Measurements from ENCODE around the gene MAIP1.

MAIP1 gene

DNA sequence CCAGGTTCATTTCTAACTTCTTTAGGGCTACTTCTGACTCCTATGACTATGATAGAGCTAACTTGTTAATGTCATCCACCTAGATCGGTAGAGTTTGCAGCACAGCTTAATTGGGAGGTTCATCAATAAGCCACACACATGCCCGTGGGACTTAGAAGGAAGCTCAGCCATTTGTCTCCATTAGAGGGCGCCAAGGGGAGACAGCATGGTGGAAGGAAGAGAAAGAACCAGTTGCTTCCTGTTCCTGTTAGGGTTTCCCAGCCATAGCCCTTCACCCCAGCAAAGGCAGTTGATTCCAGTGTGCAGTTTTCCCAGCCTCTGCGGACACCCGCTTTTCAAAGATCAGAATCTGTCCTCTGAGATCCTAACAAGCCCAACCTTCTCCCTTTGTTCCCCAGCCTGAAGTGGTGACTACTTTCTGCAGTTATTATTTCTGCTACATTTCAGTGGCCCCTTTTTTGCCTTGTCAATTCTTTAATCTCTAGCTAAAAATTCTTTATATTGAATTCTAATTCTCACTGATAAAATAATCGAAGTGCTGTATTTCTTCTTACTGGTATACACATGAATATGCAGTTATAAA lies 30.3 kb downstream of the MAIP1 start:
- Mint-ChIP-seq H3K4me3 (no peak overlapping the region), H3K27me3 (peaks cover 0 to 5% of the 10 kb centered on the region in 2 donors), H3K9me3 (no peaks in the 10 kb centered on the region), H3K4me1 (ENCODE audit: low read depth in 2 of 2) (peaks cover 0 to 5% of the 10 kb centered on the region in 2 donors), H3K36me3 (ENCODE audit: insufficient read depth) (no peaks in the 10 kb centered on the region), H3K27ac (no peak overlapping the region)
- DNase-seq (peak; percentile 27 to 50 (median 40)), ATAC-seq (replicated peaks) (peak; percentile 75)

DNA sequence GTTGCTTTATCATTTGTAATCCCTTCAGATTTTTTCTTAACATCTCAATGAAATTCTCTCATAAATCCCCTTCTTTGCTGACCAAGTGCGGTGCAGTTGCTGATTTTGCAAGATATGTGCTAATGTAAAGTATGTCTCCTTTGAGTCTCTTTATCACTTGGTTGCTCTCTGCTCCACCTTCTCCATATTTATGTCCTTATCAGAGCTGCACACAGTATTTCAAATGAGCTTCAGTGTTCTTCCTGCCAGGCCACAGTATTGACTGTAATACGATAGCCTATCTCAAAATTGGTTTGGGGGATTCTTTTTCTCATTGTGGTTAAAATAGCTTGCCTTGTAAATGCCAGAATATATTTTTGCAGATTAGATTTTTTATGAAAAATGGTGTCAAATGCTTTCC lies 32.2 kb downstream of the MAIP1 start:
- peaks cover 0 to 5% of the 10 kb centered on the region in 2 donors for H3K4me1 Mint-ChIP-seq (ENCODE audit: low read depth in 2 of 2)
- no peaks in the 10 kb centered on the region for H3K36me3 Mint-ChIP-seq (ENCODE audit: insufficient read depth)
- no peaks in the 10 kb centered on the region for H3K9me3 Mint-ChIP-seq
- no peak for ATAC-seq (replicated peaks)
- DNase-seq, result no peak
- no peak overlapping the region for H3K4me3 Mint-ChIP-seq
- peaks cover 4 to 5% of the 10 kb centered on the region in 2 donors for H3K27me3 Mint-ChIP-seq
- H3K27ac Mint-ChIP-seq, result no peak overlapping the region

DNA sequence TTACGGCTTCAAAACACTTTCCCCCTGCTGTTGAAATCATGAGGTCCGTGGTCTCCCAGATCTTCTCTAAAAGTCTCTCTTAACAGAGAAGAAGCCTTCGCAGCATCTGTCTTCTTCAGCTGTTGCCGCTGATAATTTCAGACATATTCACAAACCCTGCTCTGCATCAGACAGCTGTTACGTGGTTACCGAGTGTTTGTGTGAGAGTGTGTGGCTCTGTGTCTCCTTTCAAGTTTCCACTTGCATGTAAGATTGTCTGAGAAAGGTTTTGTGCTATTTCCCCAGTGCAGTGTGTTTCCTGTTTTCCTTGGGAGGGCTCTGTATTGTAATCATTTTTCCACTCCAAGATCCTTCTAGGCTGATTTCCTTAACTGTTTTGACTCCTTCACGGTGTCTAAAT lies 32.8 kb downstream of the MAIP1 start:
- DNase-seq (no peak), ATAC-seq (replicated peaks) (no peak)
- H3K27ac Mint-ChIP-seq, result no peak overlapping the region
- H3K4me3 Mint-ChIP-seq, result no peak overlapping the region
- no peaks in the 10 kb centered on the region for H3K36me3 Mint-ChIP-seq (ENCODE audit: insufficient read depth)
- H3K9me3 Mint-ChIP-seq, result no peaks in the 10 kb centered on the region
- H3K4me1 Mint-ChIP-seq (ENCODE audit: low read depth in 2 of 2), result peaks cover 0 to 5% of the 10 kb centered on the region in 2 donors
- H3K27me3 Mint-ChIP-seq, result peaks cover 5 to 10% of the 10 kb centered on the region in 2 donors

DNA sequence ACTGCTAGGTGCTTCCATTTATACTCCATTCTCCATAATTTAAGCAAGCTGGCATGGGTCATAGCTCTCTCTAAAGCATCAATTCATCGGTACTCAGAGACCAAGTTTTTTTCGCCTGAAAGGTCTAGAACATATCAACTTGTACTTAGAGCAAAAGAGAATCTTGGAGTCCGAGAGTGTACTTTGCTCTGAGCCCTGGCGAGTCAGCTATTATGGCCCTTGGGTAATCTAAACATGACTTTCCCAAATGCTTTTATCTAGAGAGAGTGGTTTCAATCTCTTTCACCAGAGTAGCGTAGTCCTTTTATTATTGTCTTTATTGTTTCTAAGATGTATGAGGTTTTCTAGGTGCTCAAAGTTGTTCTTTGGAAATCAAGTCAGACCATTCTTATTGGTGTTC lies 34.4 kb downstream of the MAIP1 start:
- ATAC-seq (replicated peaks) (no peak), DNase-seq (no peak)

DNA sequence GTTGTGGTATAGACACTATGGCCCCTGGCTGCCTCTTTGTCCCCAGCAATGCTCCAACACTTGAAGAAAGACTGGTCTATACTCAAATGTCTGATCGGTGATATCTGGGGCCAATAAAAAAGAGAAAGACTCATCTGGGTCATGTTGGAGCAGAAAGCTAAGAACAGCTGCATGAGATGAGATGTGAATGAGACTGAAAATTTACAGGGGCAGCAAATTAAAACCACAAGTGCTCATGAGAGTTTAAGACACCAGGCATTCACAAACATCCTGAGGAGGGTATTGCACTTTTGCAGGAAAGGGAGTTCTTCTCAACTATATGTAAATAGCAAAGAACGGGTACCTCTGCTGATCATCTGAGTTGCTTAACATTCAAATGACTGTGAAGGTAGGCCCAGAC lies 36.3 kb downstream of the MAIP1 start:
- H3K36me3 Mint-ChIP-seq (ENCODE audit: insufficient read depth), result no peaks in the 10 kb centered on the region
- H3K4me3 Mint-ChIP-seq, result no peak overlapping the region
- no peak for ATAC-seq (replicated peaks)
- H3K4me1 Mint-ChIP-seq (ENCODE audit: low read depth in 2 of 2), result no peaks in the 10 kb centered on the region
- no peaks in the 10 kb centered on the region for H3K9me3 Mint-ChIP-seq
- no peak overlapping the region for H3K27ac Mint-ChIP-seq
- DNase-seq, result no peak
- H3K27me3 Mint-ChIP-seq, result peaks cover 5 to 14% of the 10 kb centered on the region in 2 donors

More for the DNA sequence above, 34.4 kb downstream of the MAIP1 start:
- Mint-ChIP-seq H3K36me3 (ENCODE audit: insufficient read depth) (no peaks in the 10 kb centered on the region), H3K9me3 (no peaks in the 10 kb centered on the region), H3K27ac (no peak overlapping the region), H3K4me1 (ENCODE audit: low read depth in 2 of 2) (peaks cover 0 to 5% of the 10 kb centered on the region in 2 donors), H3K4me3 (no peak overlapping the region), H3K27me3 (peaks cover 5 to 14% of the 10 kb centered on the region in 2 donors)

DNA sequence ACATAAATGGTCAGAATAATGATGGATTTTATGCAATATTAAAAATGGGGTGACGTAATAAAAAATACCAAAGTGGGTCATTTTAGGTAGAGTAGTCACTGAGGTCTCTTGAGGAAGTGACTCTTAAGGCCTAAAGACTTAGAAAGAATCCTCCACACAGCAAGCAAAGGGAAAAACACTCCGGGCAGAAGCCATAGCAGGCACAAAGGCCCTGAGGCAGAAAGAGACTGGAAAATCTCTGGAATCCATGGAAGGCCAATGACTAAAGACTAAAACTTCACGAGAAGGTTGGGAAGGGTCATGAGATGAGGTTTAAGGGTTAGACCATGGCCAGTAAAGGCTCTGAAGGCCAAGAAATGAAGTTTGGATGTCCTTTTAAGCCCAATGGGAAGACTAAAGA lies 36.9 kb downstream of the MAIP1 start:
- DNase-seq (no peak), ATAC-seq (replicated peaks) (no peak)
- H3K36me3 Mint-ChIP-seq (ENCODE audit: insufficient read depth), result no peaks in the 10 kb centered on the region
- H3K27ac Mint-ChIP-seq, result no peak overlapping the region
- H3K27me3 Mint-ChIP-seq, result peaks cover 5 to 14% of the 10 kb centered on the region in 2 donors
- H3K9me3 Mint-ChIP-seq, result no peaks in the 10 kb centered on the region
- no peak overlapping the region for H3K4me3 Mint-ChIP-seq
- no peaks in the 10 kb centered on the region for H3K4me1 Mint-ChIP-seq (ENCODE audit: low read depth in 2 of 2)

DNA sequence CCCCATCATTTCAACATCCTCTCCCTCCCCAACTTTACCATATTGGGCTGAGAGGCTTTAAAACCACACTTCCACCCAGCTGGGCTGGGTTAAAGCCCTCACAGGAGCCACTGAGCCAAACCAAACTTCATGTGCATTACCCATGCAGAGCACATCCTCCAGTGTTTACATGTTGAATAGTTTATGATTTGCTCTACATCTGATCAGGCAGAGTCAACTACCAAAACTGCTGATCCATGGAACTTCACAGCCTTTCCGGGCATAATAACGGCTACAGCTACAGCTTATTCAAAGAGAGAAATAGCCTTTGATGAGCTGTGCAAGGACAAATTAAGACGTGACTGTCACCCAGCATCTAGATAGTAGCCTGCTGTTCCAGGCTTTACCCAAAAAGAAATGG lies 39.0 kb downstream of the MAIP1 start:
- ATAC-seq (replicated peaks), result no peak

DNA sequence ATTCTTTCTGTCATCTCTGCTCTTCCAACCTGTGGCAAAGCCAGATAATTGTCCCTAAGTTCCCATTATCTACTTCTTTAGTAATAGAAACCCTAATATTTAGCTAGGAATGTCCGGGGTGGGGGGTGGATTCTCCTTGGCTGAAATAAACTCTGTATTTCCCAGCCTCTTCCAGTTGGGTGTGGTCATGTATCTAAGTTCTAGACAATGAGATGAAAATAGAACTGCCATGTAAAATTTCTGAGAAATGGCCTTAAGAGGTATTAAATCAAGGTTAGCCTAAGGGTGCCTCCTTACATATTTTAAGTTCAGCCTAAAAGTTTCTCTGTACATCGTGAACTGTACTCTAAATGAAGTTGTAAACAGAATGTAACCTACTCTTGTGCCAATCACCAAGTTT lies 39.5 kb downstream of the MAIP1 start:
- peaks cover 0 to 14% of the 10 kb centered on the region in 2 donors for H3K27me3 Mint-ChIP-seq
- no peak overlapping the region for H3K27ac Mint-ChIP-seq
- ATAC-seq (replicated peaks), result no peak
- no peak overlapping the region for H3K4me3 Mint-ChIP-seq
- DNase-seq, result no peak
- H3K9me3 Mint-ChIP-seq, result no peaks in the 10 kb centered on the region
- H3K36me3 Mint-ChIP-seq (ENCODE audit: insufficient read depth), result no peaks in the 10 kb centered on the region
- no peaks in the 10 kb centered on the region for H3K4me1 Mint-ChIP-seq (ENCODE audit: low read depth in 2 of 2)

More for the DNA sequence above, 39.0 kb downstream of the MAIP1 start:
- DNase-seq, result no peak
- Mint-ChIP-seq H3K27ac (no peak overlapping the region), H3K4me3 (no peak overlapping the region), H3K4me1 (ENCODE audit: low read depth in 2 of 2) (no peaks in the 10 kb centered on the region), H3K36me3 (ENCODE audit: insufficient read depth) (no peaks in the 10 kb centered on the region), H3K27me3 (peaks cover 0 to 14% of the 10 kb centered on the region in 2 donors), H3K9me3 (no peaks in the 10 kb centered on the region)

DNA sequence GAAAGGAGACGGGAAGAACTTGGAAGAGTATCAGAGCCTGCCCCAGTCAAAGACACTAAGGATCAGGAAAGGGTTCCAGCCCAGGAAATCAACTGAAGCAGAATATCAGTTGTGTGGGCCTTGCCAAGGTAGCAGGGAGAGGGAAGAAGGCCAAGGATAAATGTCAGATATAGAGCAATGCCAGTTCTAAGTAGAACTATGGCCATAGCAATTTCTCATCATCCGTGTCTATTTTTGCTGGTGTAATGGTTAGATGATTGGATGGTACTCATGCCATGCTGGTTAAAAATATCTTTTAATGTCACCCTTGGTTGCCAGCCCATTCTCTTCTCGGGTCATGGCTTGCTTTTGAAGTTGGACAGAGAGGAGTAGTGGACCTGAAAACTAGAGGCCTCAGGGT lies 41.9 kb downstream of the MAIP1 start:
- DNase-seq, result no peak
- H3K27me3 Mint-ChIP-seq, result peaks cover 9 to 19% of the 10 kb centered on the region in 2 donors
- H3K4me1 Mint-ChIP-seq (ENCODE audit: low read depth in 2 of 2), result no peaks in the 10 kb centered on the region
- H3K36me3 Mint-ChIP-seq (ENCODE audit: insufficient read depth), result no peaks in the 10 kb centered on the region
- H3K27ac Mint-ChIP-seq, result no peak overlapping the region
- no peak overlapping the region for H3K4me3 Mint-ChIP-seq
- no peak for ATAC-seq (replicated peaks)
- no peaks in the 10 kb centered on the region for H3K9me3 Mint-ChIP-seq

DNA sequence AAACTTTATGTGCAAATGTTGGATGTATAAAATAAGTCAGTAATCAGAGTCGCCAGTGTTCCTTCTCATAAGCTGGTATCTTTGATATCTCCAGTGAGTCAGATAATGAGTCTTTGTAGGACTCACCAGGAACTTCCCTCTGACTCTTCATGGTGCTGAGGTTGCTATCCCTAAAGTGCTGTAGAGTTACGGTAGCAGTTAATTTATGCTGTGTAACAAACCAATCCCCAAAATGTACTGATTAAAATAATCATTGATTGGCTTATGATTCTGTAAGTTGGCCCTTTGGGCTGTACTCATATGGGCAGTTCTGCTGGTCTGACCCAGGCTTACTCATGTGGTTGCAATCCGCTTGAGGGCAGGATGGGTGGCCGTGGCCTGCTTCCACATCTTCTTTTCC lies 43.8 kb downstream of the MAIP1 start:
- ATAC-seq (replicated peaks), result no peak
- Mint-ChIP-seq H3K9me3 (no peaks in the 10 kb centered on the region), H3K4me1 (ENCODE audit: low read depth in 2 of 2) (no peaks in the 10 kb centered on the region), H3K4me3 (no peak overlapping the region), H3K36me3 (ENCODE audit: insufficient read depth) (no peaks in the 10 kb centered on the region), H3K27me3 (peaks cover 16 to 19% of the 10 kb centered on the region in 2 donors), H3K27ac (no peak overlapping the region)
- no peak for DNase-seq

DNA sequence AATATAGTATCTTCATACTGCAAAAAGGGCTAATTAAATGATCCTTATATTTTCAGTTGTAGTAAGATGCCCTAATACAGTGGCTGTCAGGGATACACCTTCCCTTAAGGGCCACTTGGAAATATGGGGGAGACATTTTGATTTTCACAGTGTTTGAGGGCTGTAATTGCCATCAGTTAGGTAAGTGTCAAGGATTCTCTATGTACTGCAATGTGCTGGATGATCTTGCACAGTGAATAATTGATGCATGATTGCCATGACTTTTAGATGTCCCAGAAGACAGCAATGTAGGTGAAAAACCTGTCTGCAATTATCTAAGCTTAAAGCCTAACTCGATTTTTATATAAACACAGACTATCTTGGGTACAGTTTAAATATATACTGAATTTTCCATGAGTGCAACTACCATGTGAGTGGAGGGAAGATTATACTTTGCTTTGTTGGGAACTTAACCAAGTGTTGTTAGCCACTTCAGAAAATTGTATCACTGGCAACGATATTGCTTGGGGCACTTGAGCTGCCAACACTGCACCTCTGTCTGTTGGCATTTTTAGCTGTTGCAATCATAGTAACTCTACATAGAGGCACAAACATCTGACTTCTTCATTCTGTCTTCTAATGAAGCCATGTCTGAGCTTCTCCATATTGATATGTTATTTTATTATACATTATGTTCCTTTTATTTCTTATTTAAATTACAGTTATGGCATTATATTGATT lies 45.2 kb downstream of the MAIP1 start:
- Mint-ChIP-seq H3K9me3 (peaks cover 0 to 2% of the 10 kb centered on the region in 2 donors), H3K4me3 (no peak overlapping the region), H3K4me1 (ENCODE audit: low read depth in 2 of 2) (no peaks in the 10 kb centered on the region), H3K27ac (no peak overlapping the region), H3K36me3 (ENCODE audit: insufficient read depth) (no peaks in the 10 kb centered on the region), H3K27me3 (peaks cover 19 to 22% of the 10 kb centered on the region in 2 donors)
- DNase-seq (no peak), ATAC-seq (replicated peaks) (no peak)

DNA sequence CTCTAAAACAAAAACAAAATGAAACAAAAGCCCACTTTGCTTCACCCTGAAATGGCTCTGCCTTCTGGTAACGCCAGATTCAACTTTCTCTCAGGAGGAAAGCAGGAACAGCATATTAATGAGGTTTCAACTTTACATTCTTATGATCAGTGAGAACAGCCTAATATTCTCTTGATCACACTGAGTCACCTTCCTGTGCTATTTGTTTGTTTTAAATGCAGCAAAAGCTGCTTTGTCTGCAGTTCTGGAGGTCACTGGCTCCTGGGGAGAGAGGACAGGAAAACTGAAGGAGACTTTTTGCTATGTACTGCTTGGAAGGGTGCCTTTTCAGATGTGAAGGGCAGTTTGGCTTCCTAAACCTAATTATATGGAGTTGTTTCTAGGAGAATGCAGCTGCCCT lies 48.1 kb downstream of the MAIP1 start:
- H3K27me3 Mint-ChIP-seq, result peaks cover 19 to 22% of the 10 kb centered on the region in 2 donors
- H3K27ac Mint-ChIP-seq, result no peak overlapping the region
- DNase-seq (no peak), ATAC-seq (replicated peaks) (no peak)
- no peaks in the 10 kb centered on the region for H3K36me3 Mint-ChIP-seq (ENCODE audit: insufficient read depth)
- no peak overlapping the region for H3K4me3 Mint-ChIP-seq
- H3K4me1 Mint-ChIP-seq (ENCODE audit: low read depth in 2 of 2), result no peaks in the 10 kb centered on the region
- peaks cover 0 to 2% of the 10 kb centered on the region in 2 donors for H3K9me3 Mint-ChIP-seq

DNA sequence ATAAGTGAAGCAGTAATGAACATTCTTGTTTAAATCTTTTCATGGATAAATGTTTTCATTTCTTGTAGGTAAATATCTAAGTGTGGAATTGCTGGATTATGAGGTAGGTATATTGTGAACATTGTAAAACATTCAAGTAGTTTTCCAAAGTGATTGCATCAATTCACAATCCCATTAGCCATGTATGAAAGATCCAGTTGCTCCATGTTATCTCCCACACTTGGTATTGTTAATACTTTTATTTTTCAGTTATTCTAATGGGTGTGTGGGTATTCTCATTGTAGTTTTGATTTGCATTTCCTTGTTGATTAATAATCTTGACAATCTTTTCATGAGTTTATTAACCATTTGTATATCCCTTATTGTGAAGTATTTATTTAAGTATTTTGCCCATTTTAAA lies 50.3 kb downstream of the MAIP1 start:
- DNase-seq, result no peak
- Mint-ChIP-seq H3K4me3 (no peak overlapping the region), H3K36me3 (ENCODE audit: insufficient read depth) (no peaks in the 10 kb centered on the region), H3K27me3 (peaks cover 19 to 31% of the 10 kb centered on the region in 2 donors), H3K9me3 (peaks cover 0 to 2% of the 10 kb centered on the region in 2 donors), H3K27ac (no peak overlapping the region), H3K4me1 (ENCODE audit: low read depth in 2 of 2) (no peaks in the 10 kb centered on the region)
- ATAC-seq (replicated peaks), result no peak

DNA sequence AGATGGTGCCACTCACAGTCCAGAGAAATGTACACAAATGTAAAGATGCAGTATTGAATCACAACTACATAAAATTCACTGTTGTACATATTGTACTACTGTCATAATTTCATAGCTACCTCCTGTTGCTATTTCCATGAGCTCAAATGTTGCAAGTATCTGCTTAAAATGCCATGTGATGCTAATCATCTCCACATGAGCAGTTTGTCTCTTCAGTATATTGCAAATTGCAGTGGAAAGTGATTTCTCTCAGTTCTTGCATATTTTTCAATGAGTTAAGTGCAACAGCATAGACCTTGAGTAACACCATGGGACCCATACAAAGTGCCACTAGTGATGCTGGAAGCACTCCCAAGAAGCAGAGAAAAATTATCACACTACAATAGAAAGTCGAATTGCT lies 51.9 kb downstream of the MAIP1 start:
- ATAC-seq (replicated peaks), result no peak
- Mint-ChIP-seq H3K4me1 (ENCODE audit: low read depth in 2 of 2) (no peaks in the 10 kb centered on the region), H3K4me3 (no peak overlapping the region), H3K36me3 (ENCODE audit: insufficient read depth) (no peaks in the 10 kb centered on the region), H3K9me3 (peaks cover 0 to 2% of the 10 kb centered on the region in 2 donors), H3K27me3 (peaks cover 13 to 26% of the 10 kb centered on the region in 2 donors), H3K27ac (no peak overlapping the region)
- no peak for DNase-seq
